Measurements from ENCODE around the gene ESYT1. TPM values are rescaled to one million over a fixed set of nuclear protein-coding genes. Genes with fewer than 3 reads are reported as not detected.
"Not testable (repeated sequence)": the region's sequence is repeated elsewhere in the genome, so short reads cannot be mapped to it uniquely, and the experiment has no call there.

Gene ESYT1
- total RNA-seq, 2 experiments from 2014 or later = 266 to 279 TPM

GRCh38 chr12:56153678-56154065 is 25.6 kb downstream of the ESYT1 start:
- POLR2A ChIA-PET = interaction anchor here (1.4 to 4.7 kb wide), 4 partner anchors 10 to 50 kb away, joined by 4 to 42 read pairs (median 8); partner anchors contain the start of genes ESYT1, PA2G4 and SMARCC2
- H3K4me1 Mint-ChIP-seq = peaks cover 56% of the 10 kb centered on the region
- peak overlapping the region; percentile 100 for H3K27ac Mint-ChIP-seq
- H3K4me3 Mint-ChIP-seq = peak overlapping the region; percentile 94
- no peak for DNase-seq
- no peaks in the 10 kb centered on the region for H3K27me3 Mint-ChIP-seq
- CTCF ChIA-PET = interaction anchor here (1.6 kb wide), 1 partner anchor 26 kb away, joined by 4 read pairs; the partner anchor contains the start of gene ESYT1
- H3K36me3 Mint-ChIP-seq (ENCODE audit: low read depth) = peaks cover 32% of the 10 kb centered on the region
- no peaks in the 10 kb centered on the region for H3K9me3 Mint-ChIP-seq

GRCh38 chr12:56154246-56154771 is 26.2 kb downstream of the ESYT1 start:
- CTCF ChIA-PET = interaction anchor here (1.6 kb wide), 1 partner anchor 27 kb away, joined by 4 read pairs; the partner anchor contains the start of gene ESYT1

GRCh38 chr12:56154818-56155217 is 26.8 kb downstream of the ESYT1 start:
- H3K4me1 Mint-ChIP-seq = peaks cover 58% of the 10 kb centered on the region
- no peak overlapping the region for H3K4me3 Mint-ChIP-seq
- peaks cover 44% of the 10 kb centered on the region for H3K36me3 Mint-ChIP-seq (ENCODE audit: low read depth)
- no peaks in the 10 kb centered on the region for H3K9me3 Mint-ChIP-seq
- H3K27me3 Mint-ChIP-seq = no peaks in the 10 kb centered on the region
- H3K27ac Mint-ChIP-seq = peak overlapping the region; percentile 29
- CTCF ChIA-PET = interaction anchor here (1.6 kb wide), 1 partner anchor 27 kb away, joined by 4 read pairs; the partner anchor contains the start of gene ESYT1
- DNase-seq = no peak
- POLR2A ChIA-PET = interaction anchor here (0.5 to 4.7 kb wide), 7 partner anchors 7 to 67 kb away, joined by 3 to 42 read pairs (median 4); partner anchors contain the start of genes ESYT1, PA2G4, SMARCC2 and ZC3H10

More at GRCh38 chr12:56154246-56154771, 26.2 kb downstream of the ESYT1 start:
- Mint-ChIP-seq H3K4me3 (no peak overlapping the region), H3K27ac (peak overlapping the region; percentile 16), H3K4me1 (peaks cover 56% of the 10 kb centered on the region), H3K36me3 (ENCODE audit: low read depth) (peaks cover 38% of the 10 kb centered on the region), H3K27me3 (no peaks in the 10 kb centered on the region), H3K9me3 (no peaks in the 10 kb centered on the region)
- DNase-seq = no peak
- POLR2A ChIA-PET = interaction anchor here (1.4 to 4.7 kb wide), 5 partner anchors 9 to 50 kb away, joined by 4 to 42 read pairs (median 13); partner anchors contain the start of genes ESYT1, PA2G4, SMARCC2 and ZC3H10

- no peaks in the 10 kb centered on the region for H3K27me3 Mint-ChIP-seq
- H3K27ac Mint-ChIP-seq = peak overlapping the region; percentile 29
- H3K9me3 Mint-ChIP-seq = no peaks in the 10 kb centered on the region
- H3K4me1 Mint-ChIP-seq = peaks cover 60% of the 10 kb centered on the region
- peak overlapping the region; percentile 17 for H3K4me3 Mint-ChIP-seq
- peaks cover 49% of the 10 kb centered on the region for H3K36me3 Mint-ChIP-seq (ENCODE audit: low read depth)
- ChIA-PET CTCF (interaction anchor here (1.6 kb wide), 1 partner anchor 28 kb away, joined by 4 read pairs; the partner anchor contains the start of gene ESYT1), POLR2A (interaction anchor here (0.5 to 4.7 kb wide), 6 partner anchors 8 to 67 kb away, joined by 3 to 42 read pairs (median 8); partner anchors contain the start of genes ESYT1, SMARCC2 and ZC3H10)
- no peak for DNase-seq
Measured at GRCh38 chr12:56155256-56155845, 27.3 kb downstream of the ESYT1 start.

- Mint-ChIP-seq H3K4me1 (peaks cover 59% of the 10 kb centered on the region), H3K27ac (peak overlapping the region; percentile 90), H3K36me3 (ENCODE audit: low read depth) (peaks cover 56% of the 10 kb centered on the region), H3K4me3 (peak overlapping the region; percentile 91)
- H3K9me3 Mint-ChIP-seq, H3K27me3 Mint-ChIP-seq, DNase-seq: not testable (repeated sequence)
- ChIA-PET POLR2A (interaction anchor here (0.8 to 4.7 kb wide), 5 partner anchors 12 to 183 kb away, joined by 3 to 42 read pairs (median 5); partner anchors contain the start of genes ESYT1, RAB5B and ZC3H10), CTCF (interaction anchor here (0.6 to 1.8 kb wide), 6 partner anchors 20 to 202 kb away, joined by 3 to 11 read pairs (median 4); partner anchors contain the start of genes SMARCC2 and ZC3H10)
Measured at GRCh38 chr12:56156464-56157200, 28.6 kb downstream of the ESYT1 start.

GRCh38 chr12:56157201-56158028 is 29.3 kb downstream of the ESYT1 start:
- H3K4me3 Mint-ChIP-seq = peak overlapping the region; percentile 91
- peak; percentile 67 for DNase-seq
- ChIA-PET CTCF (interaction anchor here (0.6 to 7.2 kb wide), 7 partner anchors 21 to 54 kb away, joined by 3 to 86 read pairs (median 4); partner anchors contain the start of genes ESYT1, SMARCC2 and ZC3H10), POLR2A (interaction anchor here (0.8 to 9.2 kb wide), 16 partner anchors 10 to 203 kb away, joined by 3 to 178 read pairs (median 12); partner anchors contain the start of genes ESYT1, PA2G4, RNF41 and RPL41)
- peak overlapping the region; percentile 90 for H3K27ac Mint-ChIP-seq
- H3K36me3 Mint-ChIP-seq (ENCODE audit: low read depth) = peaks cover 60% of the 10 kb centered on the region
- no peaks in the 10 kb centered on the region for H3K27me3 Mint-ChIP-seq
- peaks cover 62% of the 10 kb centered on the region for H3K4me1 Mint-ChIP-seq
- H3K9me3 Mint-ChIP-seq = no peaks in the 10 kb centered on the region

GRCh38 chr12:56158029-56158925 is 30.2 kb downstream of the ESYT1 start, which contains the start of gene MYL6:
TSS of gene MYL6 (plus strand) at chr12:56158359. CDS start at chr12:56158402, 43 bp downstream.
- H3K27me3 Mint-ChIP-seq = no peaks in the 10 kb centered on the region
- H3K4me3 Mint-ChIP-seq = peak within 1 kb of the TSS; percentile 91
- peak; percentile 94 for DNase-seq
- CTCF ChIA-PET = interaction anchor here (0.6 to 7.2 kb wide), 8 partner anchors 22 to 202 kb away, joined by 3 to 86 read pairs (median 4); partner anchors contain the start of genes ESYT1, PA2G4, RNF41 and SMARCC2
- peaks cover 59% of the 10 kb centered on the region for H3K4me1 Mint-ChIP-seq
- H3K27ac Mint-ChIP-seq = peak within 1 kb of the TSS; percentile 90
- POLR2A ChIA-PET = interaction anchor here (0.6 to 9.2 kb wide), 23 partner anchors 9 to 478 kb away, joined by 3 to 178 read pairs (median 6); partner anchors contain the start of genes ESYT1, MYL6B, PA2G4 and PYM1
- no peaks in the 10 kb centered on the region for H3K9me3 Mint-ChIP-seq
- H3K36me3 Mint-ChIP-seq (ENCODE audit: low read depth) = peaks cover 65% of the 10 kb centered on the region

- ChIA-PET CTCF (interaction anchor here (0.9 to 7.2 kb wide), 6 partner anchors 30 to 201 kb away, joined by 4 to 86 read pairs (median 18); partner anchors contain the start of genes ESYT1, PA2G4, RNF41 and SMARCC2), POLR2A (interaction anchor here (1.0 to 9.2 kb wide), 22 partner anchors 9 to 478 kb away, joined by 3 to 178 read pairs (median 7); partner anchors contain the start of genes ESYT1, MYL6B, PA2G4 and PYM1)
- H3K9me3 Mint-ChIP-seq = no peaks in the 10 kb centered on the region
- peak overlapping the region; percentile 91 for H3K4me3 Mint-ChIP-seq
- H3K4me1 Mint-ChIP-seq = peaks cover 57% of the 10 kb centered on the region
- H3K27me3 Mint-ChIP-seq = no peaks in the 10 kb centered on the region
- H3K36me3 Mint-ChIP-seq (ENCODE audit: low read depth) = peaks cover 72% of the 10 kb centered on the region
- H3K27ac Mint-ChIP-seq = peak overlapping the region; percentile 90
- DNase-seq = peak; percentile 39
Measured at GRCh38 chr12:56158926-56159461, 30.9 kb downstream of the ESYT1 start.

- no peaks in the 10 kb centered on the region for H3K27me3 Mint-ChIP-seq
- H3K36me3 Mint-ChIP-seq (ENCODE audit: low read depth) = peaks cover 75% of the 10 kb centered on the region
- peak overlapping the region; percentile 90 for H3K27ac Mint-ChIP-seq
- peaks cover 53% of the 10 kb centered on the region for H3K4me1 Mint-ChIP-seq
- no peaks in the 10 kb centered on the region for H3K9me3 Mint-ChIP-seq
- peak overlapping the region; percentile 91 for H3K4me3 Mint-ChIP-seq
- ChIA-PET CTCF (interaction anchor here (1.7 to 7.2 kb wide), 5 partner anchors 29 to 63 kb away, joined by 4 to 86 read pairs (median 32); partner anchors contain the start of genes ESYT1, PA2G4, RNF41 and SMARCC2), POLR2A (interaction anchor here (1.0 to 9.2 kb wide), 22 partner anchors 10 to 232 kb away, joined by 3 to 178 read pairs (median 8); partner anchors contain the start of genes ESYT1, MYL6B, PA2G4 and PYM1)
- no peak for DNase-seq
Measured at GRCh38 chr12:56159482-56160192, 31.6 kb downstream of the ESYT1 start.

Data from activated CD4-positive, alpha-beta memory T cell treated with anti-CD3 and anti-CD28 coated beads, Interleukin-2, amount 10 ng/mL, durations not matched to agents 7 days and 5 days (primary cell).